Measurements from ENCODE around the gene RNASE9. TPM values are rescaled to one million over a fixed set of nuclear protein-coding genes. Genes with fewer than 3 reads are reported as not detected.

Gene RNASE9
- total and polyA plus RNA-seq, 9 of the 15 experiments (the other 6 are each of a cell fraction or from before 2014, with no cell fraction given) = not detected

GRCh38 chr14:20603813-20604690, 43.2 kb upstream of the RNASE9 start:
- POLR2A ChIA-PET = interaction anchor here (0.8 kb wide), 1 partner anchor 134 kb away, joined by 3 read pairs; the partner anchor contains the start of gene PNP
- H3K4me1 ChIP-seq (replicated peaks in 1 of 2; ENCODE audit: control insufficient read depth in 2 of 2, insufficient read depth in 2 of 2, low read length in 2 of 2) = no peaks in the 10 kb centered on the region; a peak in 2 of 5 replicates
- H3K9me3 ChIP-seq (replicated peaks; ENCODE audit: control insufficient read depth, insufficient read depth, low read depth, low read length) = no peaks in the 10 kb centered on the region
- H3K9ac ChIP-seq (ENCODE audit: insufficient read depth in 1 of 2, low read depth in 2 of 2, low read length in 2 of 2) = no peak overlapping the region
- CTCF ChIA-PET (ENCODE audit: low intra/inter-chr PET ratio) = no interaction called here
- no peak for FAIRE-seq
- no peak overlapping the region for H3K4me2 ChIP-seq (ENCODE audit: insufficient read depth, low read length)
- H3K4me3 ChIP-seq = no peak overlapping the region
- in situ Hi-C loops (cut with MboI) = loop anchor here (10.0 kb wide), 1 partner anchor 189 kb away; the partner anchor contains the start of gene TEP1
- no peak overlapping the region for H3K27ac ChIP-seq (ENCODE audit: extremely low read depth, low read depth, low read length)
- H3K9me1 ChIP-seq (ENCODE audit: control insufficient read depth, insufficient read depth, low read length) = no peaks in the 10 kb centered on the region
- H3K36me3 ChIP-seq (ENCODE audit: control insufficient read depth, insufficient read depth, low read length) = no peaks in the 10 kb centered on the region
- intact Hi-C loops (cut with micrococcal nuclease) = no loop called here
- DNase-seq (ENCODE audit: extremely low read depth in 1 of 4, low spot score in 3 of 4) = no peak
- ATAC-seq = no peak
- H2AFZ ChIP-seq (ENCODE audit: low read depth, low read length) = no peak overlapping the region
- BruUV-seq (replicated peaks) = no TSS peak
- H4K20me1 ChIP-seq (replicated peaks; ENCODE audit: control insufficient read depth, insufficient read depth, low read length) = no peaks in the 10 kb centered on the region
- WGBS (ENCODE audit: insufficient coverage, low coverage, missing lambda C conversion rate) = 52% methylated on average over 11 of the region's 13 CpGs
- H3K79me2 ChIP-seq (ENCODE audit: control insufficient read depth, insufficient read depth, low read length) = no peaks in the 10 kb centered on the region
- H3K27me3 ChIP-seq (ENCODE audit: control insufficient read depth in 2 of 2, insufficient read depth in 2 of 2, low read length in 2 of 2) = no peaks in the 10 kb centered on the region
- no peak for TF ChIP-seq NCOA4 (IDR thresholded peaks at IDR 0.05; ENCODE audit: partially characterized antibody)
- TF ChIP-seq ZNF436 (CRISPR knock-in tag; IDR thresholded peaks at IDR 0.05) = no peak
- no peak for TF ChIP-seq VEZF1 (CRISPR knock-in tag; IDR thresholded peaks at IDR 0.05)
- TF ChIP-seq SNRNP70 (optimal IDR thresholded peaks at IDR 0.05; ENCODE audit: low read depth, low read length) = no peak
- no peak for TF ChIP-seq NR0B1 (IDR thresholded peaks at IDR 0.05; ENCODE audit: partially characterized antibody)
- no peak for TF ChIP-seq ZNF764 (CRISPR knock-in tag; IDR thresholded peaks at IDR 0.05; ENCODE audit: low read depth)
- TF ChIP-seq SRSF1 (IDR thresholded peaks at IDR 0.05; ENCODE audit: low read depth, low read length) = no peak
- no peak for TF ChIP-seq SREBF1 (IDR thresholded peaks at IDR 0.05; ENCODE audit: borderline replicate concordance, low read depth, low read length)
- TF ChIP-seq ATF4 (CRISPR knock-in tag; IDR thresholded peaks at IDR 0.05) = no peak
- no peak for TF ChIP-seq LCOR (CRISPR knock-in tag; IDR thresholded peaks at IDR 0.05)
- no peak for TF ChIP-seq RAD21 (CRISPR knock-in tag; conservative IDR thresholded peaks at IDR 0.05 in 1 of 2, IDR thresholded peaks at IDR 0.05 in 1 of 2)
- TF ChIP-seq TAF1 (IDR thresholded peaks at IDR 0.05; ENCODE audit: control insufficient read depth, extremely low read depth, insufficient read depth, low read length, severe bottlenecking) = no peak
